WTC11 (cell line): ENCODE measurements around the gene POLR2E. TPM values are rescaled to one million over a fixed set of nuclear protein-coding genes. Genes with fewer than 3 reads are reported as not detected.
"Not testable (repeated sequence)": the region's sequence is repeated elsewhere in the genome, so short reads cannot be mapped to it uniquely, and the experiment has no call there.

Source experiments
- ATAC-seq: fragments of 200-7000 bp; cut with Tn5 transposase; 2 replicates; pipeline ENCODE4 v1.10.0; 2021; ENCODE audit warnings: mild to moderate bottlenecking, moderate library complexity
- CTCF ChIA-PET: fragments of 300-600 bp; sonication (Branson Sonifier 250); formaldehyde crosslinking; loops from one replicate; lab custom pipeline; 2021; ENCODE audit warnings: antibody characterized with exemption; lab: Charles Lee
- POLR2A ChIA-PET: fragments of 350-600 bp; sonication (Branson Sonifier 250); formaldehyde crosslinking; loops from one replicate; lab custom pipeline; 2021; ENCODE audit warnings: antibody characterized with exemption; lab: Charles Lee
- DNase-seq: peaks from one replicate; pipeline ENCODE4 v3.0.0; 2021; ENCODE audit warnings: low spot score
- H3K27ac Mint-ChIP-seq: 2 replicates; pipeline ENCODE4 v1.8.0; 2021; ENCODE audit warnings: mixed read lengths
- H3K27me3 Mint-ChIP-seq: 2 replicates; pipeline ENCODE4 v1.8.0; 2021; ENCODE audit warnings: low read depth, mild to moderate bottlenecking, moderate library complexity, mixed read lengths
- H3K36me3 Mint-ChIP-seq: 2 replicates; pipeline ENCODE4 v1.8.0; 2021; ENCODE audit warnings: mixed read lengths
- H3K4me1 Mint-ChIP-seq: 2 replicates; pipeline ENCODE4 v1.8.0; 2022; ENCODE audit warnings: mixed read lengths
- H3K4me3 Mint-ChIP-seq: 2 replicates; pipeline ENCODE4 v1.8.0; 2021; ENCODE audit warnings: mild to moderate bottlenecking, moderate library complexity, mixed read lengths
- H3K9me3 Mint-ChIP-seq: 2 replicates; pipeline ENCODE4 v1.8.0; 2021; ENCODE audit warnings: mixed read lengths
- AFF4 ChIP-seq: sonication (generic); formaldehyde crosslinking; IDR thresholded peaks from 2 replicates; pipeline ENCODE4 v1.8.1; 2023; ENCODE audit warnings: mild to moderate bottlenecking, missing genetic modification reagents, borderline replicate concordance
- E2F5 ChIP-seq: sonication (generic); formaldehyde crosslinking; IDR thresholded peaks from 2 replicates; pipeline ENCODE4 v1.8.1; 2022; ENCODE audit warnings: mild to moderate bottlenecking, moderate library complexity, missing genetic modification reagents
- NFATC4 ChIP-seq: fragments of 250-450 bp; sonication (Bioruptor Pico); IDR thresholded peaks from 2 replicates; pipeline ENCODE4 v1.9.0; 2021; ENCODE audit warnings: mild to moderate bottlenecking
- PRDM15 ChIP-seq: sonication (generic); formaldehyde crosslinking; IDR thresholded peaks from 2 replicates; pipeline ENCODE4 v1.8.0; 2022; ENCODE audit warnings: missing genetic modification reagents
- STAT6 ChIP-seq: sonication (generic); formaldehyde crosslinking; conservative IDR thresholded peaks from 2 replicates; pipeline ENCODE4 v1.8.1; 2023; ENCODE audit warnings: mild to moderate bottlenecking, low read depth, missing genetic modification reagents, moderate library complexity
- USF1 ChIP-seq: sonication (generic); formaldehyde crosslinking; IDR thresholded peaks from 2 replicates; pipeline ENCODE4 v1.8.0; 2022; ENCODE audit warnings: mild to moderate bottlenecking, missing genetic modification reagents
- ZMAT4 ChIP-seq: fragments of 250-450 bp; sonication (Bioruptor Pico); IDR thresholded peaks from 2 replicates; pipeline ENCODE4 v1.9.0; 2021; ENCODE audit warnings: mild to moderate bottlenecking
- ZNF671 ChIP-seq: fragments of 250-450 bp; sonication (Bioruptor Pico); IDR thresholded peaks from 2 replicates; pipeline ENCODE4 v1.8.0; 2021; ENCODE audit warnings: mild to moderate bottlenecking
- total RNA-seq: library from RNA; stranded (reverse); gene quantifications from 3 replicates; pipeline ENCODE4 v1.2.3, GENCODE V29; 2021

POLR2E gene
- total RNA-seq, 1 experiment from 2014 or later, result 275 TPM

GRCh38 chr19:1130771-1131717 is 35.9 kb upstream of the POLR2E start (continued):
- TF ChIP-seq PRDM15 (CRISPR knock-in tag), result no peak
- no peak for TF ChIP-seq AFF4
- no peak for TF ChIP-seq STAT6

- Mint-ChIP-seq H3K27me3 (no peaks in the 10 kb centered on the region), H3K4me1 (no peaks in the 10 kb centered on the region), H3K9me3 (no peaks in the 10 kb centered on the region)
- ATAC-seq, result no peak
- TF ChIP-seq USF1 (no peak), ZMAT4 (CRISPR knock-in tag) (no peak), NFATC4 (no peak), E2F5 (CRISPR knock-in tag) (no peak), ZNF671 (no peak)
- TF ChIP-seq, all 79 proteins: peak for 0
- CTCF ChIA-PET, result interaction anchor here (1.5 to 3.8 kb wide), 4 partner anchors 12 to 26 kb away, joined by 3 to 28 read pairs (median 4); no protein-coding TSS in a partner anchor
- Mint-ChIP-seq H3K36me3 (no peaks in the 10 kb centered on the region), H3K4me3 (no peak overlapping the region), H3K27ac (no peak overlapping the region)
- DNase-seq, result no peak
- POLR2A ChIA-PET, result no interaction called here
Observed at GRCh38 chr19:1129535-1129934, 34.4 kb upstream of the POLR2E start.

- H3K4me1 Mint-ChIP-seq, H3K36me3 Mint-ChIP-seq, H3K4me3 Mint-ChIP-seq, POLR2A ChIA-PET, H3K27ac Mint-ChIP-seq, DNase-seq, ATAC-seq, H3K27me3 Mint-ChIP-seq, H3K9me3 Mint-ChIP-seq: not testable (repeated sequence)
- CTCF ChIA-PET, result interaction anchor here (1.5 to 3.8 kb wide), 4 partner anchors 12 to 26 kb away, joined by 3 to 28 read pairs (median 4); no protein-coding TSS in a partner anchor
Observed at GRCh38 chr19:1129084-1129483, 33.9 kb upstream of the POLR2E start.
